ENCODE data around the gene MAP2K3. TPM values are rescaled to one million over a fixed set of nuclear protein-coding genes. Genes with fewer than 3 reads are reported as not detected.
"Not testable (repeated sequence)": the region's sequence is repeated elsewhere in the genome, so short reads cannot be mapped to it uniquely, and the experiment has no call there.

The MAP2K3 gene
- total RNA-seq, 1 donor from 2014 or later: 55.8 TPM

DNA sequence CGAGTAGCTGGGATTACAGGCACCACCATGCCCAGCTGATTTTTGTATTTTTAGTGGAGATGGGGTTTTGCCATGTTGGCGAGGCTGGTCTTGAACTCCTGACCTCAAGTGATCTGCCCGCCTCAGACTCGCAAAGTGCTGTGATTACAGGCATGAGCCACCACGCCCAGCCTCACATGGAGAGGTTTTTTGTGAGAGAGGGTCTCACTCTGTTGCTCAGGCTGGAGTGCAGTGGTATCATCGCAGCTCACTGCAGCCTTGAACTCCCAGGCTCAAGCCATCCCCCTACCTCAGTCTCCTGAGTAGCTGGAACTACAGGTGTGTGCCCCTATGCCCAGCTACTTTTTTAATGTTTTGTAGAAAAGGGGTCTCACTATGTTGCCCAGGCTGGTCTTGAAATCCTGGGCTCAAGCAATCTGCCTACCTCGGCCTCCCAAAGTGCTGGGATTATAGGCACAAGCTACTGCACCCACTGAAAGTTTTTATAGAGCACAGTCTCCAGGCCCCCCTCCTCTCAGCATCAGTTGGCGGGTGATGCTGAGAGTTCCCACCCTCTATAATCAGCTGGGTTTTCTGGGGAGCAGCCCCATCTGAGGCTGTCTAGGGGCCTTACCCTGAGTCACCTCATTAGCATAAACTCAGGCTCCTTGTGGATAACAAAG, 22.2 kb downstream of the MAP2K3 start:
- not testable (repeated sequence) for DNase-seq (ENCODE audit: extremely low read depth, low read depth, low spot score)

DNA sequence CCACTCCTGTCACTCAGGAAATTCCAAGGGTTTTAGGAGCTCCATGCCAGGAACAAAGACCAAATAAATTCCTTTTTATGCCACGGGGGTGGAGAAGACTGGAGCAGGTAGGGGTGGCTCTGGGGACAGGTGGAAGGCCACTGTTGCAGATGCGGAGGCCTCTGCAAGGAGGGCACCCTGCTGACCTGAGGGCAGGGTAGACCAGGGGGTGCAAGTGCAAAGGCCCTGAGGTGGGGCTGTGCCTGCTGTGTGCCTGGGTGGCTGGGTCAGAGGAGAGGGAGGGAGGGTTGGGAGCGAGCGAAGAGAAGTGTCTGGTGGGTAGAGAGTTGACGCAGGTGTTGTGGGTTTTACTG, 22.7 kb downstream of the MAP2K3 start:
- not testable (repeated sequence) for DNase-seq (ENCODE audit: extremely low read depth, low read depth, low spot score)

DNA sequence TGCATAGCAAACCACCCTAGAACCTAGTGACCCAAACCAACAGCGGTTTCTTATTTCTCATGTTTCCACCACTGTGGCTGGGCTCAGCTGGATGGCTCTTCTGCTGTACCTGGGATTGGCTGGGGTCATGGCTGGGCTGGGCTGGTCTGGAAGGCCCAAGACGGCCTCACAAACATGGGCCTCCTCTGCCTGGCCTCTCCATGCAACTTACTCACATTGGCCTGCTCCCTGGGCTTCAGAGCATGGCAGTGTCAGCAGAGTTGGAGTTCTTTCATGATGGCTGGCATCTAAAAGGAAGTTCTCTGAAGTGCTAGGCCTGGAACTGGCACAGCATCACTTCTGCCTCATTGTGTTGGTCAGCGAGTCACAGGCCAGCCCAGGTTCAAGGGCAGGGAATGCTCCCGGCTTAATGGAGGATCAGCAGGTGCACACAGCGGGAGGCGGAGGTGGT, 24.4 kb downstream of the MAP2K3 start:
- not testable (repeated sequence) for DNase-seq (ENCODE audit: extremely low read depth, low read depth, low spot score)

DNA sequence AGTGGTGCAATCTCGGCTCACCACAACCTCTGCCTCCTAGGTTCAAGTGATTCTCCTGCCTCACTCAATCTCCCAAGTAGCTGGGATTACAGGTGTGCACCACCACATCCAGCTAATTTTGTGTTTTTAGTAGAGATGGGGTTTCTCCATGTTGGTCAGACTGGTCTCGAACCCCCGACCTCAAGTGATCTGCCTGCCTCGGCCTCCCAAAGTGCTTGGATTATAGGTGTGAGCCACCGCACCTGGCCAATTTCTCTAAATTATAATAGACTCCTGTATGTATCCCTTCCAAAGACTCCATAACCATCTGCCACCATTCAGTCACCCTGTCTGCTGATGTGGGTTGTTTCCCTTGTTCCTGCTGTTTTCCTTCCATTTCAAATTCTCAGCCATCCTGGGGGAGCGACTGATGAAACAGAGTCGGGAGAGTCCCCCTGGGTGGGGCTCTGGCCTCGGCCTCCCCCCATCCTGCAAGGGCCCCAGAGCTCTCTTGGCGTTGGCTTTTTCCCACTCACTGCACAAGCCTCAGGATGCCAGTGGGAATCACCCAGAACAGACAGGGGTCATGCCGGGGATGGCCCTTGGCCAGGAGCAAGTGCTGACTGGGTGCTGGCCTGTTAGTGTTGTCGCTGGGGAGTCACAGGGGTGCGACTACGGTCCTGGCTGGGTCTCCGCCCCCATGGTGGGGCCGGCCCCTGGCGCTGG, 25.7 kb downstream of the MAP2K3 start:
- DNase-seq (ENCODE audit: extremely low read depth, low read depth, low spot score): not testable (repeated sequence)

DNA sequence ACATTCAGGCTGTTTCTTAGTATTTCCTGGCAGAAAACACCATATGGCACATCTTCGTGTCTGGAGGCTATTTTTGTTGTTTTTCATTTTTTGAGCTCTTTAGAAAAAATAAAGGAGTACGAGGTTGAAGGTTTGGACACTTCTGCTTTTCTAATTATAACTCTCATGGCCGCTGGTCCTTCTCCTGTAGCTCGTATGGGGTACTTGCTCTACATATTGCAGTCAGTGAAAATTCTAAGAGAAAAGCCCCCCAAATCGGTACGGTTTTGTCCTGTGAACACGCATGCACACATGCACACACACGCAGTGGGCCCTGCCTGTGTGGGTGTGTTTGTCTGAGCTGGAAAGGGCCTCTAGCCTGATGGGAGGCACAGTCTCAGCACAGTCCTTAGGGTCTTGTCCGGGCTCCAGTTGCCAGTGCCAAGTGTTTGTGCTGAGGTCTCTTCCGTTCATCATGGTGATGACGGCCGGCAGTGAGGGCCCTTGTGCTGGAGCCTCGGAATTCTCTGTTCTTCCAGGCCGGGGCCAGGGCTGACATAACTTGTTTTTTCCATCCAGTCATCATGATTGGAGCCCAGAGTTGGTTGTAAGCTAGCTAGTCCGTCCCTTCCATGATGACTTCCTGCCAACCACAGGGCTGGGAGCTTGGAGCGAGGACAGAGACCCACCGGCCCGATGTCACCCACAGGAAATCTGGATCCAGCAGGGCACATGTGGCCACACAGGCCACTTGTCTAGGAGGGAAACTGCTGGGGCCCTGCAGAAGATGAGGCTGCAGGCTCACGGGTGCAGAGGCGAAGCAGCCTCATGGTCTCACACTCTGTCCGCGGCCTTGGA, 26.5 kb downstream of the MAP2K3 start:
- DNase-seq (ENCODE audit: extremely low read depth, low read depth, low spot score): not testable (repeated sequence)

DNA sequence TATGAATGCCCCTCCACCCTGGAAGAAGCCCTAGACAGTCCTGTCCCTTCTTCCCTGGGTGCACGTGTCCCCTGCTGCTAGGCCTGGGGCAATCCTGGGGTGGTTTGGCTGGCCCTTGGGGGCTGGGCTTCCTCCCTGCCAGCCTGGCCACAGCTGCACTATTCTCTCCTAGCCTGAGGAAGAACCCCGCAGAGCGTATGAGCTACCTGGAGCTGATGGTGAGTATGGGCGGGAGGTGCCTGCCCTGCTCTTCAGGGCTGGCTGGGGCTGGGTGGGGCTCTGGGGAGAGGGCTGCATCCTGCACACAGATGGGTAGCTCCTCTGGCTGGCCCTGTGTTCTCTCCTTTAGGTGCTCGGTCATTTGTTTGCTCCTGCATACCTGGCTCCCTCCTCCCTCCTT, 28.8 kb downstream of the MAP2K3 start:
- DNase-seq (ENCODE audit: extremely low read depth, low read depth, low spot score): no peak

DNA sequence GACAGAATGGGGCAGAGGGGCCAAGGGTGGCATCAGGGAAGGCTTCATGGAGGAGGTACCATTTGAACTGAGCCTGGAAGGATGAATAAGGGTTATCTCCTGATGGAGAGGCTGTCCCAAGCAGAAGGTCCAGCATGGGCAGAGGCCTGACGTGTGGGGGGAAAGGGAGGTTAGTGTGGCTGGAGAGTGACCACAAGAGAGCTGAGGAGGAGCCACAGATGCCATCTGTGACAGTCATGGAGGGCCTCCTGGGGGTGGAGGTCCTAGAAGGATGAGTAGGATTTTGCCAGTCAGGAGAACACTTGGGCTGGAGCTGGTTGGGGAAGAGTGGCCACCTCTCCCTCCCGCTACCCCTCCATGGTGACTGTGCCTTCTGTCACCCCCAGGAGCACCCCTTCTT, 29.2 kb downstream of the MAP2K3 start:
- DNase-seq (ENCODE audit: extremely low read depth, low read depth, low spot score): not testable (repeated sequence)

DNA sequence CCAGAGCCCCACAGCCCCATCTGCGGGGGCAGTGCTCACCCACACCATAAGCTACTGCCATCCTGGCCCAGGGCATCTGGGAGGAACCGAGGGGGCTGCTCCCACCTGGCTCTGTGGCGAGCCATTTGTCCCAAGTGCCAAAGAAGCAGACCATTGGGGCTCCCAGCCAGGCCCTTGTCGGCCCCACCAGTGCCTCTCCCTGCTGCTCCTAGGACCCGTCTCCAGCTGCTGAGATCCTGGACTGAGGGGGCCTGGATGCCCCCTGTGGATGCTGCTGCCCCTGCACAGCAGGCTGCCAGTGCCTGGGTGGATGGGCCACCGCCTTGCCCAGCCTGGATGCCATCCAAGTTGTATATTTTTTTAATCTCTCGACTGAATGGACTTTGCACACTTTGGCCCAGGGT, 29.8 kb downstream of the MAP2K3 start:
- not testable (repeated sequence) for DNase-seq (ENCODE audit: extremely low read depth, low read depth, low spot score)

DNA sequence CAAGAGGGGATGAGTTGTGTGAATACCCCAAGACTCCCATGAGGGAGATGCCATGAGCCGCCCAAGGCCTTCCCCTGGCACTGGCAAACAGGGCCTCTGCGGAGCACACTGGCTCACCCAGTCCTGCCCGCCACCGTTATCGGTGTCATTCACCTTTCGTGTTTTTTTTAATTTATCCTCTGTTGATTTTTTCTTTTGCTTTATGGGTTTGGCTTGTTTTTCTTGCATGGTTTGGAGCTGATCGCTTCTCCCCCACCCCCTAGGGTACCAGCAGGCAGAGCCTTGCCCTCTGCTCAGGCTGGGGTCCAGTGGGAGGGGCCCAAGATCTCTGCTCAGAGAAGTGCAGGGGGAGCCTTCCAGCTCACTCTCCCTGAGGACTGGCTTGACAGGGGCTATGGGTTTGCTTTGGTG, 30.2 kb downstream of the MAP2K3 start:
- not testable (repeated sequence) for DNase-seq (ENCODE audit: extremely low read depth, low read depth, low spot score)

DNA sequence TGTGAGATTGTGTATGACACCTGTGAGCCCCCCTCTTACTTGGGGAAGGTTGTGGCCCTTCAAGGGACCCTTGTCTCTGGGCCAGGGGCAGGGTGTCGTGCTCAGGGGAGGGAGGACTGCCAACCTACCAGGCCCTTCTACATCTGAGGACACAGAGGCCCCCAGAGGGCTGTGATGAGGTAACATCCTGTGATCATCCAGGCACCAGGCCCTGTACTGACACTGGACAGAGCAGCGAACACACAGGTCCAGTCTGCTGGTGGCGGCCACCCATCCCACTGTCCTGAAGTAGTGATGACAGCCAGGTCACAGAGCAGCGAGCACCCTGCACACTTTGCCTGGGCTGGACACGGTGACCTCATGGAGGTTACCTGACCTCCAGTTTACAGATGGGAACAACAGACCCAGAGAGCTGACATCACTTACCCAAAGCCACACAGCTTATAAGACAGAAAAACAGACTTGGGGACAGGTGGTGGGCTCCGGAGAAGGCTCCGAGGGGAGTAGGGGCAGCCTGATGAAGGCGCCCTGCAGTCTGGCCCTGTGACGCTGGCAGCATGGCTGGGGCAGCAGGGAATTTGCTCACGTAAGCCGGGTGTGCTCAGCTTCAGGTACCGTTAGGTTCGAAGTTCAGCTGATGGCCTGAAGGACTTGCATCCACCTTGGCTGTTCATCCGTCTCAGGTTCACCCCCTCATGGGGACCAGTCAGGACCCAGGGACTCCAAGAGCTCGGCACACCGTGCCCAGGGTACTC, 30.9 kb downstream of the MAP2K3 start:
- DNase-seq (ENCODE audit: extremely low read depth, low read depth, low spot score): not testable (repeated sequence)

DNA sequence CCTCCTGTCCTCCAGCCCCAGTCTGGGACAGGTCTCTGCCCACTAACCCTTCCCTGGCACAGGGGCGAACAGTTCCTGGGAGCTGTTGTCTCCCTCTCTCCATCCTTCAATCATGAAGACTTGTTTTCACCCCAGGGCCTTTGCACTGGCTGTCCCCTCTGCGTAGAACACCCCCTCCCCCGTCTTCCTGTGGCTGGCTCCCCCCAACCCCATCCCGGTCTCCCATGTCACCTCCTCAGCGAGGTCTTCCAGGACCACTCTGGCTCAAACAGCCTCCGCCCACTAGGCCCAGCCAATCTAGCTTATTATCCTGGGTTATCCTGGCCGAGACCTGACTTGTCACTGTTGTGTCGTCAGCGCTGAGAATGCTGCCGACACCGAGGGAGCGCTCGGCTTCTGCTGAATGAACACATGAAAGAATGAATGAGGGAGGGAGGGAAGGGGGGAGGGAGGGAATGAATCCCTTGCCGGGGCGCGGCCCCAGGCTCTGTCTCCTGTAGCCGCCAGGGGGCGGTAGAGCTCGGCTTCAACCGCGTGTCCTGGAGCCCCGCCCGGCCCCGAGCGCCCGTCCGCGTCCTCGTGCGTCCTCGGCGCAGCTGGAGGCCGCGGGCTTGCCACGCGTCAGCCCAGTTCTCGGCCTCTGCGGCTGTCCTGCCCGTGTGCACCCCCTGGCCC, 31.8 kb downstream of the MAP2K3 start:
- not testable (repeated sequence) for DNase-seq (ENCODE audit: extremely low read depth, low read depth, low spot score)

DNA sequence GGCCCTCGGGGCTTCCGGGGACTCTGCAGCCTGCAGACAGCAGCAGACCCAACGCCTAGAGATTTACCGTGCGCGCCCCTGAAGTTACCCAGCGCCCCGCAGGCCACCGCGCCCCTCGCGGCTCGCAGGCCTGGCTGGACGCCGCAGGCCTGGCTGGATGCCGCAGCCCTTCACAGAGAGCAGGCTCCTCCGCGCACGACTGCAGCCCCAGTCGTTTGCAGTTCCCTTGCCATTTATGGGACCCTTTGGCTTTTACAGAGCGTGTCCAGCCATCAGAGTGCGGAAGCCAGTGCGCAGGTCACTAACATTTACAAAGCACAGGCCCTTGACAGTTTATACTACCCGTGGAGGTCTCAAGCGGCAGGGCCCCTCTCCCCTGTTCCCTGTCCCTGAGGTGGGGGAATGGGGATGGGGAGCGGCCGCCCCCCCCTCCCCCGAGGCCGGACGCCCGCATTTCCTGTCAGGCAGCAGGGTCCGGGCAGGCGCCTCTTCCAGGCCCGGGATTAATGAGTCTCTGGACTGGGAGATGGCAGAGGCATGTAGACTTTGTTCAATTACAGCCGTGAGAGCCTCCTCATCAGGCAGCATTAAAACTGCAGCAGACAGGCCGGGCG, 32.5 kb downstream of the MAP2K3 start:
- DNase-seq (ENCODE audit: extremely low read depth, low read depth, low spot score): not testable (repeated sequence)

DNA sequence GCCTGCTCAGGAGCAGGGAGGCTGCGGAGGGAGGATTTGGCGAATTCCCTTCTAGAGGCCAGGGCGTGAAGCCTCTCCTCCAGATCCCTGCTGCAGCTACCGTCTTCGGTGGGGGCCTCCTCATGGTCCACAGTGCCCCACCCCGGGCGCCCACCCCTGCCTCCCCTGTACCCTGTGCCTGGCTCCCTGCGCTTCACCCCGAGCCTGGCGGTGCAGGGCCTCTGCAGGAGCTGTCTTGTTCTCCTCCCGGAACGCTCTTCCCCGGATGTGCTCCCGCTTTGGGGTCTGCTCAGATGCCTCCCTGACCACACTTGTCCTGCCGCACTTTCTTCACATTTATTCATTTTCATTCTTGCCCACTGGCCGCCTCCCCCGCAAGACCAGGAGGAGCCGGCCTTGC, 33.3 kb downstream of the MAP2K3 start:
- not testable (repeated sequence) for DNase-seq (ENCODE audit: extremely low read depth, low read depth, low spot score)

DNA sequence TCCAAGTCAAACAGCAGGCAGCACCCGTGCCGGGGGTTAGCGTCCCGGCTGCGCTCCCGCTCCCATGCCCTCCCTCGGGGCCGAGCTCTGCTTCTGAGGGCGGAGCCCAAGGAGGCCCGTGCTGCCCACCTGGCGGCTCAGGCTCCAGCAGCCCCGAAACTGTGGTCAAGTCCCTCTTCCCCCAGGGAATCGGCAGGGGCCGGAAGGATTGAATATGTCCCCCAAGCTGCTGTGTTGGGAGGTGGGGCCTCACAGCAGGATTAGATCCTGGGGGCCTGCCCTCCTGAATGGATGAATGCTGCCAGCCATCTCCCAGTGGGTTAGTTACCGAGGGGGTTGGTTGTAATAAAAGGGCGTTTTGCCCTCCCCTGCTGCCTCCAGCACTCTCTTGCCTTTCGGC, 33.9 kb downstream of the MAP2K3 start:
- no peak for DNase-seq (ENCODE audit: extremely low read depth, low read depth, low spot score)

DNA sequence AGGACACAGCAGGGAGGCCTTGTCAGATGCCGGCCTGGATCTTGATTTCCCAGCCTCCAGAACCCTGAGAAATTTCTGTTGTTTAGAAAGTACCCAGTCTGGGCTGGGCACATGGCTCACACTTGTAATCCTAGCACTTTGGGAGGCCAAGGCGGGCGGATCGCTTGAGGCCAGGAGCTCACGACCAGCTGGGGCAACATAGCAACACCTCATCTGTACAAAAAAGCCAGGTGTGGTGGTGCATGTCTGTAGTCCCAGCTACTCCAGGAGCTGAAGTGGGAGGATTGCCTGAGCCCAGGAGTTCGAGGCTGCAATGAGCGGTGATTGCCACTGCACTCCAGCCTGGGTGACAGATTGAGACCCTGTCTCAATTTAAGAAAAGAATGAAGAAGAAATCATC, 34.3 kb downstream of the MAP2K3 start:
- DNase-seq (ENCODE audit: extremely low read depth, low read depth, low spot score): not testable (repeated sequence)

DNA sequence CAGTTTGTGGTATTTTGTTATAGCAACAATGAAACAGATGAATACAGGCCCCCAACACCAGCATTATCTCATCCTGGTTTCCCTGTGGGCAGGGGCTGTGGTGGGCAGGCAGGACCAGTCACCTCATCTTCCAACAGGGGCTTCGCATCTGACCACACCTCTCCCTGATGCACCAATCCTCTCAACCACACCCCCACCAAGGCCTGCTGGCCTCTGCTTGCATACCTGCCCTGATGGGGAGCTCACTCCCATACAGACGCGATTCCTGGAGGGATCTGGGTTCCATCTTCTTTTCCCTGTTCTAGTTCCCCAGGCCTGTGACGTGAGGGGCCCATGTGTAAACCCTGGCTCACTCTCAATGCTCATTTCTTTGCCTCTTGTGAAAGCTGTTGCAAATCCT, 34.7 kb downstream of the MAP2K3 start:
- not testable (repeated sequence) for DNase-seq (ENCODE audit: extremely low read depth, low read depth, low spot score)

DNA sequence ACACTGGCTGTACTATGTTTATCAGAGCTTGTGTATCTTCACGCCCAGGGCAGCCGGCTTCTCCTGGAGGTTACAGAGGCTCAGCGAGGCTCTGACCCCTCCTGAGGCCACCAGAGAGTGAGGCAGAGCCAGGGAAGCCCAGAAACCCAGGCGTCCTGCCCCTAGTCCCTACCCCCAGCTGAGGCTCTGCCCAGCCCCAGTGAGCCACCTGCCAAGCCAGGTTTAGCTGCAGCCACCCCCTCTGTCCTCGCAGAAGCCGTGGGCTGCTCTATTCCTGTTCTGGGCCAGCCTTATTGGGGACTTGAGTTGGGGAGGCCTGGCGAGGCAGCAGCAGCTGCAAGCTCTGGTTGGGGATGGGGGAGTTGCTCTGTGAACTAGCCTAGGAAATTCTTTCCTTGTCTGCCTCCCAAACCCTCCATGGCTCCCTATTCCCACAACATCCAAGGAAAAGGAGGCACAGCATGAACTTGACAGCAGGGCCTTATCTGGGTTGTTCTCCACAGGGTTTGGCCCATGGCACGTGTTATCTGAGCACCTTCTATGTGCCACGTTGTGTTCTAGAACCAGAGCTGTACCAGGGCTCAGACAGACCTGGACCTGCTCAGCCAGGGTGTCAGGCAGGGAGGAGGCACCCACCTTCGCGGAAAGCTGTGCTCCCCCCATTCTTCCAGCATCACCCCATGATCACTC, 35.3 kb downstream of the MAP2K3 start:
- DNase-seq (ENCODE audit: extremely low read depth, low read depth, low spot score): not testable (repeated sequence)

DNA sequence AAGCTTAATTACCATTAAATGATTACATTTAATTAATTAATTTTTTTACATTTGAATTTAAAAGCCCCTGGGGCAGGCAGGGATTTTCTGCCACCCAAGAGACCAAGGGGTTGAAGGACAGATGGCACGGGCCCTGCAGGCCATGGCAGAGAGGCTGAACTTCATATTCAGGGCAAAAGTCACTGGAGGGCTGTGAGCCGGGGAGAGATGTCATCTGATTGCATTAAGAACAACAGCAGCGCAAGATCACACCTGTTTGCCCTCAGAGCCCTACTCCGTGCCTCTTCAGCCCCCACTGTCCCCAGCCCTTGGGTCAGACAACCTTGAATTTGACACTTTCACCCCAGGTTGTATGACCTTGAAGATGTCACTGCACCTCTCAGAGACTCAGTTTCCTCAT, 35.9 kb downstream of the MAP2K3 start:
- DNase-seq (ENCODE audit: extremely low read depth, low read depth, low spot score): not testable (repeated sequence)

DNA sequence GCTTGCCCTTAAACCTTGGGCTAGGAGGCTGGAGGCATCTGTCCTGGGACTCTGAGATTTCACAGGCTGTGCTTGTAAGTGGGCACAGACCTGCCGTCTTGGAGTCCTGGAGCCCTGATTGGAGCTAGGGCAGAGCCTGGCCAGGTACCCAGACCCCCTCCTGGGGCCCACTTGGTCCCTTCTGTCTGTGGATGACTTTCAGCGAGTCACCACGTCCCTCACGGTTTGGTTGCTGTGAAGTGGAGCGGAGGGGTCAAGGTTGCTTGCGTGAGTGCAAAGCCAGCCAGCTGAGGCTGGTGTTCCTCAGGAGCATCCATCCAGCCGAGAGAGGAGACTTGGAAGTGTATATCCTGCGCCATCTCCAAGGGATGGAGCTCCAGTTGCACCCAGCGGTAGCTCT, 36.5 kb downstream of the MAP2K3 start:
- not testable (repeated sequence) for DNase-seq (ENCODE audit: extremely low read depth, low read depth, low spot score)

All from glomerular endothelial cell (primary cell).